GM19099 (cell line): ENCODE results near the gene SLPI.

ENCODE experiments used
- POLR2A ChIP-seq: IDR thresholded peaks from 3 replicates; pipeline ENCODE4 v1.6.1; 2011; ENCODE audit warnings: low read depth; ENCODE audit not compliant: insufficient read length; ENCODE audit errors: extremely low read depth

SLPI gene

GRCh38 chr20:45251884-45252560, 2.3 kb downstream of the SLPI start:
- TF ChIP-seq POLR2A, result no peak

- no peak for TF ChIP-seq POLR2A
Measured at GRCh38 chr20:45248609-45249008, 5.8 kb downstream of the SLPI start.

GRCh38 chr20:45247865-45248264, 6.5 kb downstream of the SLPI start:
- no peak for TF ChIP-seq POLR2A

- no peak for TF ChIP-seq POLR2A
Measured at GRCh38 chr20:45246109-45246508, 8.3 kb downstream of the SLPI start.

GRCh38 chr20:45238139-45238538, 16.2 kb downstream of the SLPI start:
- no peak for TF ChIP-seq POLR2A

GRCh38 chr20:45235995-45236394, 18.4 kb downstream of the SLPI start:
- TF ChIP-seq POLR2A, result no peak

GRCh38 chr20:45230631-45231030, 23.7 kb downstream of the SLPI start:
- no peak for TF ChIP-seq POLR2A

GRCh38 chr20:45229264-45230056, 24.9 kb downstream of the SLPI start:
- no peak for TF ChIP-seq POLR2A

GRCh38 chr20:45226287-45226686, 28.1 kb downstream of the SLPI start:
- TF ChIP-seq POLR2A, result no peak

GRCh38 chr20:45223136-45223535, 31.2 kb downstream of the SLPI start:
- no peak for TF ChIP-seq POLR2A

- no peak for TF ChIP-seq POLR2A
Measured at GRCh38 chr20:45221076-45221475, 33.3 kb downstream of the SLPI start, which contains the start of gene SEMG2. Gene SEMG2 (plus strand): TSS chr20:45221373. CDS start chr20:45221390, 17 bp downstream.

- TF ChIP-seq POLR2A, result no peak
Measured at GRCh38 chr20:45218636-45219035, 35.7 kb downstream of the SLPI start.

GRCh38 chr20:45218124-45218523, 36.2 kb downstream of the SLPI start:
- no peak for TF ChIP-seq POLR2A

GRCh38 chr20:45212836-45213235, 41.5 kb downstream of the SLPI start:
- TF ChIP-seq POLR2A, result no peak

GRCh38 chr20:45211569-45212474, 42.5 kb downstream of the SLPI start:
- TF ChIP-seq POLR2A, result no peak
